Left renal cortex interstitium (tissue), 4 donors: ENCODE results near the gene COL2A1. TPM values are rescaled to one million over a fixed set of nuclear protein-coding genes. Genes with fewer than 3 reads are reported as not detected.

ENCODE experiments used
- DNase-seq, 4 donors: peaks; one replicate each; pipeline ENCODE4 v3.0.0-alpha.2; 2013; ENCODE audit warnings: low read depth in 4 of 4, low spot score in 2 of 4, missing footprints in 1 of 4
- polyA plus RNA-seq, 4 donors: library from polyadenylated mRNA; unstranded; fragments of 120-200 nt; gene quantifications; one replicate each; pipeline ENCODE4 v1.2.1, GENCODE V29; 2013; ENCODE audit not compliant: insufficient read length in 4 of 4

COL2A1 gene
- 10 to 100 TPM; 38.3 to 66.6 (median 45.3) TPM for polyA plus RNA-seq

DNA sequence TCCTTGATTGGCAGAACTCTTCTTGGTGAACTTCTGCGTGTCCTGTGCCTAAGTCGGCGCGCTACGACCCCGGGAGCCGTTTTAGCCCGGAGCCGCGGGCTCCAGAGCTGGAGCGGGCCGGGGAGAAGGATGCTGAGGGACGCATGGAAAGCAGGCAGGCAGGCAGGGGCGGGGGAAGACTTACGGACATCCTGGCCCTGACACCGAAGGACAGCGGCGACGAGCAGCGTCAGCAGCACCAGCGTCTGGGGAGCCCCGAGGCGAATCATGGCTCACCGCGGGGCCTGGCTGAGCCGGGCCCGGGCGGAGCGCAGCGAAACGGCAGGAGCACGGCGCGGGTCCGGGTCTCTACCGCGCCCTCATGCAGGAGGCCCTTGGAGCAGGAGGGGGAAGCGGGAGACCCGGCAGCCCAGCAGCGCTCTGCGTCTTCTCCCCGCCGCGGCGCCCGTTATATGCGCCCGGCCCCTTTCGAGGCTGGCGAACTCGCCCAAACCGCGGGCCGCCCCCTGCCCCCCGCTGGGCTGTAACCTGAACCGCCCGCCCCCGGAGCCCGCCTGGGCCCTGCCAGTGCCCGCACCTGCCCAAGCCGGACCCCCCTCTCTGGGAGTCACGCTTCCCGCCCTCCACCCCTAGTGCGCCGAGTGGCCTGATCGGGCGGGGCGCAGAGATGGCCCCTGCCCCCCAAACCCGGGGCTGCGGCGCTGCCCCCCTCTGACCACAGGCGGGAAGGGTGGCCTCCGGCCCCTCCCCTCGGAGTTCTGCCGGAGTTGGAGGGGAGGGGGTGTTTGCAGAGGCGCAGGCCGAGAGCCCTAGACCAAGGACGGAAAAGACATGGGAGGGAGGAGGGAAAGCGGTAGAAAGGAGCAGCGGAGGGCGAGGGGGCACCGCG is at the start of gene COL2A1:
Gene COL2A1, minus strand, starts transcription at position 424 of the 889 bp plus-strand sequence. Its CDS starts 155 bp downstream, at position 269.
- no peak for DNase-seq

- no peak for DNase-seq
These were observed 49.6 kb upstream of the COL2A1 start for GRCh38 chr12:48053883-48054282.

DNA sequence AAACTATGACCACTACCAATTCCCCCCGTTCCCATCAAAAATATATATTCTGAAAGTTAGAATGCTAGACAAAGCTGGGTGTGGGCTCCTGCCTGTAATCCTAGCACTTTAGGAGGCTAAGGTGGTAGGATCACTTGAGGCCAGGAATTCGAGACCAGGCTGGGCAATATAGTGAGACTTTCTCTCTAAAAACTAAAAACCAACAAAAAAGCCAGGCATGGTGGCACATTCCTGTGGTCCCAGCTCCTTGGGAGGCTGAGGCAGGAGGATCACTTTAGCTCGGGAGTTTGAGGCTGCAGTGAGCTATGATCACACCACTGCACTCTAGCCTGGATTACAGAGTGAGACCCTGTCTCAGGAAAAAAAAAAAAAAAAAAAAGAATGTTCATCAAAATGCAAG is 48.8 kb upstream of the COL2A1 start:
- no peak for DNase-seq

DNA sequence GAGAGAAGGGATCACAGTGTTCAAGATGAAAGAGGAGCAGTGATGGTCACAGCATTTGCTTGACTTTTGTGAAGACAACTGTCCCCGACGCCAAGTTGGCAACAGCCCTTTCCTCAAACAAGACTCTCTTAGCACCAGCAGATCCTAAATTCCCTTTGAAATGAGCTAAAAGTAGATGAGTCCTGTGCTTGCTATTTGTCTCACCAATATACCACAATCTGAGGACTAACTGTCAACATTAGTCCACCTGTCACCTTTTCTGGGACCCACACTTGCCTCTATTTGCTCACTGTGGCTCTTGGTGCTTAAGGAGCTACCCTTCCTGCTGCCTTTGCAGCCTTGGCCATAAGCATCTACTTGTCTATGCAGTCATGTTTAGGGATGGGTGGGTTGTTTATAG is 47.4 kb upstream of the COL2A1 start:
- DNase-seq: no peak

DNA sequence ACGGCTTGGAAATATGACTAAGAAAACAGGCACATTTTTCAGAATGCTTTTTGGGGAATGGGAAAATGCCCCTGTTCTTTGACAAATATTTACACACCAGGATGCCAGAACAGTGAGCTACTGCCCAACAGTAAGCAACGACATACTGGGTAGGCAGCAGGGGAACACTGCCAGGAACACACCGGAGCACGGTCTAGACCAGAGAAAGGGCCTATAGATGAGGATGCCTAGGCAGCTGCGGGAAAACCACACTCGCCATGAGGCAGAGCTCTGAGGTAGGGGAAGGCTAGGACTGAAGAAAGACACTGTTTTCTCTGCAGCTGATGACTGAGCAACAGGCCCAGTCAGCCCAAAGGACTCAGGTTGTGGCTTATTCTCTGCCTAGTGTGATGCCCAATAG is 45.9 kb upstream of the COL2A1 start:
- DNase-seq: no peak

DNA sequence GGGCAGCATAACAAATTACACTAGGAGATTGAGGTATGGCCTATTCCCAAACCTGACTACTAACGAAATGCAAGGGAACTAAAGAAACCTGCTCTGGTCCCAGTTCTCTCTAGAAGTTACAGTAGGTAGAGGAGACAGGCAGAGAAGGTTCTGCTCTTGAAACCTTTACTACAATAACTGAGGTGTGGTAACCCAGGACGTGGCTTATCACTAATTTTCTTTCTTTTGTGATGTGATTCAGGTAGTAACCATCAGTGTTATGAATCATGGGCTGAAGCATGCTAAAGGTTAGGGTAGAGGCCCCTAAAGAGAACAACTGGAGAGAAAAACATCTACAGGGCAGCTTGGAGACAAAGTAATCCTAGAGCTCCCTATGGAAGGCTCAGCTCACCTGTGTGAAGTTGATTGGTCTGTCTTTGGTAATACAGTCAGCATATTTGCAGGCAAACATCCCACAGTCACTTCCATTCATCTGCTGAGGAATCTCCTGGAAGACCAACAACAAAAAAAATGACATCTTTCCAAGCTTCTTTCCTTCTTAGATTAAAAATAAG is 41.8 kb upstream of the COL2A1 start:
- no peak for DNase-seq

- DNase-seq: no peak
These were observed 41.0 kb upstream of the COL2A1 start for GRCh38 chr12:48045061-48045846.

GRCh38 chr12:48044396-48044795 is 40.1 kb upstream of the COL2A1 start:
- DNase-seq: no peak

- no peak for DNase-seq
These were observed 39.5 kb upstream of the COL2A1 start for GRCh38 chr12:48043771-48044170.

DNA sequence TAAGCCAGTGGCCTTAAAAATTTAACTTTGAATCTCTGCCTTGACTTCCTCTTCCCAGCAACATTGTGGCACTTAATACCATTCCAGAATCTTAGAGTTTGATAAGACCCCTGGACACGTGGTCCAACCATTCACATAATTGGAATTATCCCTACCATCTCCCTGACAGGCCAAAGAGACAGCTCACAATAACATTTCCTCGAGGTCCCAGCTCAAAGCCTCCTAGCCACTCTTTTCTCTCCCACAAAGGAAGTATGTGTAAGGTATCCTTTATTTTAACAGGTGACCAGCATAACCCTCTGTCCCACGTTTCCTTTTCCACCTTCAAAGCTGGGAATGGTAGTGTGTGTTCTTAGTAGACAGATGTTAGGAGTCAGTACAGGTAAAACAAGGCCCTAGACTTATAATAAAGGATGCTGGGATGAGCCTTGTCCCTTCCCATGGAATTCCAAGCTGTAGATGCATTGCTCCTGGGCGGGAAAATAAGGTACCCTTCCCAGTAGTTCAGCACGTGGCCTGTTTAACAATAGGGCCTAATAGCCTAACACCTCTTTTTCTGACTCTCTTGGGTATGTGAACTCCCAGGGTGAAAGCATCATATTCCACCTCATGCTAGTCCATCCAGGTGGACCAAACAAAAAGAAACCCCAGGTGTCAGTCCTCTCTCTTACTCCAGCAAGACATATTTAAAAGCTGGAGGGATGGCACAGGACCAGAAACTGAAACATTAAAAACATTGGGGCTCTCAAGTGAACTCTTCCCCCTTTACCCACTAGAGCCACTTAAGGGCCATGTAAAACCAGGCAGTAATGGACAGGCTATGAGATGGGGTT is 37.5 kb upstream of the COL2A1 start:
- DNase-seq: no peak

DNA sequence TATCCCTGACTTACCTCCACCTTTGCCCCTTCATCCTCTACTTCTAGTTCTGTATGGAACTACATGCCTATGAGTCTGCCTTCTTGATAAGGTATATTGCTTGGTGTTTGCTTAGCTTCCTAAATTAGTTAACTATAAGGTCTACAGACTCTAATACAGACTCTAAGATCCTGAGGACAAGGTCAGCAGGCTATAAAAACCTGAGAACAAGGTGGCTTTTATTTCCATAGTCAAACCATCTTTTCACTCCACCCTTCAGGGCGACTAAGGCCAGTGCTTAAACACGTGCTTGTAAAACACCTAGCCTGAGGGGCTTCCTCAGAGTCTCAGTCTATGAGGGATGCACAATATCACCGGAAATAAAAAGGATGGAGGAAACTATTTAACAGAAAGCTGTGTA is 36.1 kb upstream of the COL2A1 start:
- DNase-seq: no peak

DNA sequence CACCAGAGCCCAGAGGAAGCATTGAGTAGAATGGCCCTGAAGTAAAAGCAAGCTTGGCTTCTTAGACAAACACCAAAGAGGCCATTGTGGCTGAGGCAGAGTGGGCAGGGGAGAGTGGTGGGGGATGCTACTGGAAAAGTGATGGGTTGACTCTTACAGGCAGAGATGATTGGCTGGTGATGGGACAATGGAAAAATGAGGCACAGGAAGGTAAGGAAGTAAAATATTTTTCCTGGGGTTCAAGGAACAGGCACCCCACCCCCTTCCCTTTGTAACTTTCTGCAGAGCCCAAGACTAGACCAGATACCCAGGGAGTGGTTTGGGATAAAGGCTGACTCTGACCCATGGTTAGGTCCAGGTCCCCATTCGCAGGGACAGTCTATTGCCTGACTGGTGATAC is 34.9 kb upstream of the COL2A1 start:
- DNase-seq: no peak

GRCh38 chr12:48038085-48038484 is 33.8 kb upstream of the COL2A1 start:
- DNase-seq: no peak

DNA sequence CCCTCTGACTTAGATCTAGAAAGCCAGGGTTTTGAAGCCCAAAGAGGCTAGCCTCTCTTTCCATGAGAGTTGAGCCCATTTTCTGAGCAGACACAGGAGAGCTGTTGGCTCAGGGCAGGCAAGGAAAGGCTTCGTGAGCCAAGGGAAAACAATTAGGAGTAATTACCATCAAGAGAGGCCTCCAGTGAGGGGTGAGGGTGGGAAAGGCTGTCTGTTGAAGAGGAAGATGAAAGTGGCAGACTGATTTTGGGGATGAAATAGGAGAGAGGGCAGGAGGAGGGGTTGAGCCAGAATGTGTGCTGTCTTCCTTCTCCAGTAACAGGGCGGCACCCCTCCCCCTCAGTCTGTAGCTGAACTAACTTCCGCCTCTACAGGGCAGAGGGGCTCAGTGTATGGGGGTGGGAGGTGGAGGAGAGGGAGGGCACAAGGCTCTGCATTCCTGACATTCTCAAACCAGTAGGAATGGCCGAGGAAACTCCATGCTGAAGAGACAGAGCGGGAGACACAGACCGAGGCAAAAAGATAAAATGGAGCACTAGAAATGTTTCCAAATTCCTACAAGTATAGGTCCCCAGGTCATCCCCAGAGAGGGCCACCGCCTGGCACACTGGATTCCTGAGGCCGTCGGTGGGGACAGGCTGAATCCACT is 33.1 kb upstream of the COL2A1 start:
- DNase-seq: peak in 3 of 4 donors; percentile 53 to 73 (median 71)

DNA sequence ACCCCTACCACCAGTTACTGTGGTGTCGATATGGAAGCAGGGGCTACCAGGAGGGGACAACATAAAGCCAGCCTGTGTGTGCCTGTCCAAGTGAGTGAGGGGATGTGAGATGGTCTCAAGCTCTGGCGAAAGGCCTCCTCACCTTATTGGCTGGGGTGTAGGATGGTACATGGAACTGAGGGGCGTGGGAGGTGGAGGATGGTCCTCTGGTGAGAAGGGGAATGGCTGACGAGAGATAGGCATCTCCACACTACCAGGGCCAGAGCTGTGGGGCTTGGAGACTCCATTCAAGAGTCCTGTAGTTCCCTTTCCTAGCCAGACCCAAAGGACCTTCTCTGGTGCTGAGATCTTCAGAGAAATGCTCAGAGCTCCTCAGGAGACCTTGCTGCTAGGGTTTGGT is 32.5 kb upstream of the COL2A1 start:
- no peak for DNase-seq

DNA sequence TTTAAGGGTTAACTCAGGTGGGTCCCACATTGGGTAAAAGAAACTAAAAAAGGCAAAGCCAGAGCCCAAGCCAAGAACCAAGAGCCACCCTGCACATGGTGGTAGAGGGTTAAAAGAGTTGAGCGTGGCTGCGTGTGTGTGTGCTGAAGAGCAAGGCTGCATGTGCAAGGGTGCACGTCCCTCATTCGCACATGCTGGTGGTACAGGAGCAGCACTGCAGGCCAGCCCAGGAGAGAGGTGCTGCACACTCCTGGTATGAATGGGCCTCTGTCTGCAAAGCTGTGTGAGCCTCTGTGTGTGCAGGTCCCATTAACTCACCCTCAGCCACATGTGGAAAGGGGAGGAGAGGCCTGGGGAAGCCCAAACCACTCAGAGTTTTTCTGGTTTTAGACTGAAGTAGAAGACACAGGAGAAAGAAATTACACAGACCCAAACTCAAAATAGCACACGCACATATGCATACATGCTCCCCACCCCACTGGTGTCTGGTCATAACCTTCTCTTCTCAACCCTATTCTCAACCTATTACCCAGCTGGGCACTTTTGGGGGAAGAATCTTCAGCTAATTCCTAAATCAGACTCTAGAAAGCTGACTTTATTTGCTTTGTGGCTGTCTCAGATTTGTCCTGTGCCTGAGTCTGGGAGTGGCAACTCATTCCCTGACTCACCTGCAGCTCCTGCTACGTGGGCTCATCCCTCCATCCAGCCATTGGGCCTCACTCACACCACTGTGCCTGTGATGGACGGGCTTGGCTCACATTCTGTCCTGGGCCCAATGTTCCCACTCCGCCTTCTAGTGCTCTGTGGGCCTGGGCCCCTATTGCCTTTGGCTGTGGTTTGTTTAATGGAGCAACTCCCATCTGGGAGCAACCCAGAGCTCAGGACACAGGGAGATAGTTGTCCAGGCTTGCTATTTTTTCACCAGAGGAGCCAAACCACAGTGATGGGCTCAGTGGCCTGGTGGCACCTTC is 30.8 kb upstream of the COL2A1 start:
- DNase-seq: no peak

- no peak for DNase-seq
These were observed 29.2 kb upstream of the COL2A1 start for GRCh38 chr12:48033451-48033850.

DNA sequence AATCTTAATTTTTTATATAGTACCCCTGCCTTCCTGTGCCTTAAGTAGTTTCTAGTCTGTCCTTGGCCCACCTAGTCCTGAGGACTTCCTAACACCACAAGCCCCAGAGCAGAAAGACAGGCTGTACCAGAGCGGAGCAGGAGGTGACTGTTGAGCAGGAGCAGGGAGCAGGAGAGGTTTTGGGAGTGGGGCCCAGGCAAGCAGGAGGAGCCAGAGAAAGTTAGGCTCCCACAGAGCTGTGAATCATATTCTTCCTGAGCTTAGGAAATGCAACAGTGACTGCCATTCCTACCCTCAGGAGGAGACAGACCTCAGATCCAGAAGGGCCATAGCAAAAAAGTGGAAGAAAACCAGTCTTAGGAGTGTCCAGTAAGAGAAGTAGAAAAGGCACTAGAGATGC is 28.3 kb upstream of the COL2A1 start:
- no peak for DNase-seq
